ENCODE data around the gene PIGP.

- TF ChIP-seq POLR2AphosphoS5 (IDR thresholded peaks at IDR 0.05; ENCODE audit: borderline replicate concordance, low read depth, low read length) = no peak
- TF ChIP-seq EZH2 (IDR thresholded peaks at IDR 0.05) = no peak
- TF ChIP-seq FOXP2 (optimal IDR thresholded peaks at IDR 0.05; ENCODE audit: control extremely low read depth, extremely low read length, insufficient read depth) = no peak
These were observed 33.3 kb downstream of the PIGP start for GRCh38 chr21:37039411-37040075.
